GM18508 (cell line): Measurements from ENCODE around the gene ALDH3B1.
"Not testable (repeated sequence)": the region's sequence is repeated elsewhere in the genome, so short reads cannot be mapped to it uniquely, and the experiment has no call there.

Experiments
- ATAC-seq: cut with Tn5 transposase; IDR thresholded peaks from one replicate; pipeline ENCODE4 v1.9.1; 2021; ENCODE audit warnings: moderate number of reproducible peaks; ENCODE audit not compliant: insufficient read depth, unreplicated experiment

ALDH3B1 gene, protein sequence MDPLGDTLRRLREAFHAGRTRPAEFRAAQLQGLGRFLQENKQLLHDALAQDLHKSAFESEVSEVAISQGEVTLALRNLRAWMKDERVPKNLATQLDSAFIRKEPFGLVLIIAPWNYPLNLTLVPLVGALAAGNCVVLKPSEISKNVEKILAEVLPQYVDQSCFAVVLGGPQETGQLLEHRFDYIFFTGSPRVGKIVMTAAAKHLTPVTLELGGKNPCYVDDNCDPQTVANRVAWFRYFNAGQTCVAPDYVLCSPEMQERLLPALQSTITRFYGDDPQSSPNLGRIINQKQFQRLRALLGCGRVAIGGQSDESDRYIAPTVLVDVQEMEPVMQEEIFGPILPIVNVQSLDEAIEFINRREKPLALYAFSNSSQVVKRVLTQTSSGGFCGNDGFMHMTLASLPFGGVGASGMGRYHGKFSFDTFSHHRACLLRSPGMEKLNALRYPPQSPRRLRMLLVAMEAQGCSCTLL

GRCh38 chr11:68010090-68011041, at the start of gene ALDH3B1:
ALDH3B1 (plus strand) TSS chr11:68010327; CDS start chr11:68015298, 4,971 bp downstream.
- no peak for ATAC-seq

DNA sequence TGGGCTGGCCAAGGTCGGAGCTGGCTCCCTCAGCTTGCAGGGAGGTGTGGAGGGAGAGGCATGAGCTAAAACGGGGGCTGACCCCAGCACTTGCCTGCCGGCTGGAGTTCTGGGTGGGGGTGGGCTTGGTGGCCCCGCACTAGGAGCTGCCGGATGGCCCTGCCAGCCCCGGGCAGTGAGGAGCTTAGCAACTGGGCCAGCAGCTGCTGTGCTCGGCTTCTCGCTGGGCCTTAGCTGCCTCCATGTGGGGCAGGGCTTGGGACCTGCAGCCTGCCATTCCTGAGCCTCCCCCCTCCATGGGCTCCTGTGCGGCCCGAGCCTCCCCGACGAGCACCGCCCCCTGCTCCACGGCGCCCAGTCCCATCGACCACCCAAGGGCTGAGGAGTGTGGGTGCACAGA, 46.9 kb upstream of the ALDH3B1 start:
- not testable (repeated sequence) for ATAC-seq

GRCh38 chr11:67963879-67964278, 46.2 kb upstream of the ALDH3B1 start:
- ATAC-seq = not testable (repeated sequence)

- not testable (repeated sequence) for ATAC-seq
These were observed 45.4 kb upstream of the ALDH3B1 start for GRCh38 chr11:67964746-67965145.

- ATAC-seq = not testable (repeated sequence)
These were observed 44.2 kb upstream of the ALDH3B1 start for GRCh38 chr11:67965830-67966348.

GRCh38 chr11:67974746-67975145, 35.4 kb upstream of the ALDH3B1 start:
- not testable (repeated sequence) for ATAC-seq

GRCh38 chr11:67978766-67979418, 31.2 kb upstream of the ALDH3B1 start:
- ATAC-seq = not testable (repeated sequence)

DNA sequence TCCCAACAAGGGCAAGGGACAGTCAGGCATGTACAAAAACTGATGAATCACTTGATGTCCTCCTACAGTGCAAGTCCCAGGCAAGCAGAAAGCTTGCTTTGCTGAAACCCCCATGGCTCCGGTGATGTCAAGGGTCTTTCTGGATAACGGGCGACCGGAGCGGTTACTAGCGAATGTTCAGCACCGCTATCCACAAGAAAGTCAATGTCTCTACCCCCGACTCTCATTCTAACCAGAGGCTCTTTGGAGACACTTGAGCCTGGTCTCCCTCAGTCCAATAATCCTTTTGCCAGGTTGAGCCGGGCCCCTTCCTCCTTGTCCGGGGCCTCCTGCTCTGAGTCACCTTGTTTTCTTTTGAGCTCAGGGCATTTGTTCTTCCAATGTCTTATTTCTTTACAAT, 28.9 kb upstream of the ALDH3B1 start:
- ATAC-seq = not testable (repeated sequence)

- not testable (repeated sequence) for ATAC-seq
These were observed 27.8 kb upstream of the ALDH3B1 start for GRCh38 chr11:67982255-67982857.

DNA sequence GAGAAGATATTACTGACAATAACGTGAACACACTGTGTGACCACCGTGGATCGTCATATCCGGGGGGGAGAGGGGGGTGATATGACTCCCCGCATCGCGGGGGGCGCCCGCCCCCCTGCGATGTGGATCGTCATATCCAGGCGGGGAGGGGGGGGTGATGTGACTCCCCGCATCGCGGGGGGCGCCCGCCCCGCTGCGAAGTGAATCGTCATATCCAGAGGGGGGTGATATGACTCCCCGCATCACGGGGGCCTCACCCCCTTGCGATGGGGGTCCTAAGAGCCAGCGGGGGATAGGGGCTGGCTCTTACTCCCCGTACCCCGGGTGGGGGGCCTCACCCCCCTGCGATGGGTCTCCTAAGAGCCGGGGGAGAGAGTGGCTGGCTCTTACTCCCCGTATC, 26.2 kb upstream of the ALDH3B1 start:
- no peak for ATAC-seq

DNA sequence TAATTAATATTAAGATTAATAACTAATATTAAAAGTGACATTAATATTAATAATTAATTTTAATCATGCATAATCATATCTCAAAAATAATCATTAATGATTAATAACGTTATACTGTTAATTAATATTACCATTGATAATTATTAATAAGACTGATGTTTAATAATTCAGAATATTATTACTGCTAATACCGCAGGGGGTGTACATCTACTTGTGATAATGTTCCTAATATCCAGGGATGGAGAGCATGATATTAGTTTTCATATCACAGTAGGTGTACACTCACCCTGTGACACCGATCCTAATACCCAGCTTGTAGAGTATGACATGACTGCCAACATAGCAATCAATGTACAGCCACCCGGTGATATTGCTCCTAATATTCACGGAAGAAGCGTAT, 24.8 kb upstream of the ALDH3B1 start:
- not testable (repeated sequence) for ATAC-seq

DNA sequence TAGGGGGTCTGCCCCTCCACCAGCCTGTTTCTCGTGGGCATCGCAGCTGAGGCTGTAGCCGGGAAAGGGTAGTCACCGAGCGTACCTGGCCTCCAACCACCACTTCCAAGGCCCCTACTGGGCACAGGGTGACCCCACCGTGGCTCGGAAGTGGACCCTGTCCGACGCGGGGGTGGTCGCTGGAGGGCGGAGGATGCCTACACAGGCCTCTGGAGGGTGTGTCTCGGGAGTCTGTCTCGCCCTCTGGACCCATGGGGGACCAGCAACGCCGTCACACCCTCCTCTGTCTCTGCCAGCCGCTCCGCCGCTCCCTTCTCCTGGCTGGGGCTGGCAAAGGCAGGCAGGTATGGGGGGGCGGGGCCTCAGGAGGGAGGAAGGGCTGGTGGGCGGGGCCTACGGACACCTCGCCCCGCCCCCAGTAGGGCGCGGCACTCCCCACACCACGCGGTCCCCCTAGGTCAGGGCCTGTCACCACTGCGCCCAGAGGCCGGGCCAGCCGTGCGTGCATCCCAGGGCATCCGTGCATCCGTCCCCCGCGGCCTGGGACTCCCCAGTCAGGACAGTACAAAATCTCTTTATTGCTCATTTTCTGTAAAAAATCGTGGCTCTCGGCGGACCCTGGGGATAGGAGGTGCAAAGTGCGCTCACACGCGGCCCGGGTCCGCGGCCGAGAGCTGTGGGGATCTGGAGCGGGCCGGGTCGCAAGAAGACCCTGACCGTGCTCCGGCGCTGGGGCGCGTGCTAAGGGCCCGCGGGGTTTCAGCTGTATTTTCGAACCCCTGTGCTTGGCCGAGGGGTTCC, 19.4 kb upstream of the ALDH3B1 start:
- ATAC-seq = not testable (repeated sequence)

DNA sequence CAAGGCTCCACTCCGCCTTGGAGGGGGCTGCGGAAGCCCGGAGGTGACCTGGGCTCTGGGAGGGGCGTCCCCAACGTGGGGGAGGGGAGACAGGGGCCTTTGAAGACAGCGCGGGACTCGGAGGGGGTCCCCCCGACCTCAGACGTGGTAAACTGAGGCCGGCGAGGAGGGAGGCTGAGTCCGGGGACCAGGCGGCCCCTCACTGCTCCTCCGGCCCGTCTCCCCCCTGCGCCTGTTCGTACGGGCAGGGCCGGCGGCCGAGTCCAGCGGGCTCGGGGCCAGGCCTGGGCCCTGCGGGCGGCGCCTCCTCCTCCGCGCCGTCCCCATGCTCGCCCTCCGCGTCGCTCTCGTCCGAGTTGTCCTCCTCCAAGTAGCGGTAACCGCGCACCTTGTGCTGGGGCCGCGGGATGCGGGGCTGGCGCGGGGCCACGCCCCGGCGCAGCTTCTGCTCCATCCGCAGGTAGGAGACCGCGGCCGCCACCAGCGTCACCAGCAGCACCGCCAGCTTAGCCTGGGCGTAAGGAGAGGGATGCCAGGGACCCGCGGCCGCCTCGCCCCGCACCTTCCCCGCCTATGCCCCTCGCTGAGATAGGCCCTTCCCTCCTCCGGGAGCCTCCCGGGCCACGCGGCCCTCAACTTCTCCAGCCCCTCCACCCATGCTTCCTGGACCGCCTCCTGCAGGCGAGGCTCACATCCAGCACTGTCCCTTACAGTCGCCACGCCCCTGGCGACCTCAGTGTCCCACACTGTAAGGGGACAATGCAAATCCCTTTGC, 18.6 kb upstream of the ALDH3B1 start:
- not testable (repeated sequence) for ATAC-seq

DNA sequence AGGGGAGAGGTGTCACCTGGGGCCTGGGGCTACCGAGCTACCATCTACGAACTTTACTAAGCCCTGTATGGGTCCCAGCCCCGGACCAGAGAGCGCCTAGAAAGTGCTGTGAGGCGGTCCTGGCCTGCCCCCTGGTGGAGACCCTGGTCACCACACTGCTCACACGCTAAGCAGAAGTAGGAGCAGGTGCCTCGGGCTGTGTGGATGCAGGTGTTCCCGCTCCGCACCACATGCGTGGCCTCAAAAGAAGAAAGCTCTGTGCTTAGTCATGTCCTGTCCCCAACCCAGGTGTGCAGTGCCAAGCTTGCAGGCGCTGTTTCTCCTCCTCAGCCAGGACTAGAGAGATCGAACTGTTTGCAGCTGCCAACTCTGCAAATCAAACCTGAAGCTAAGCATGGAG, 16.3 kb upstream of the ALDH3B1 start:
- not testable (repeated sequence) for ATAC-seq

GRCh38 chr11:67994387-67994786, 15.7 kb upstream of the ALDH3B1 start:
- not testable (repeated sequence) for ATAC-seq

GRCh38 chr11:67995129-67995528, 15.0 kb upstream of the ALDH3B1 start:
- not testable (repeated sequence) for ATAC-seq

- ATAC-seq = not testable (repeated sequence)
These were observed 14.5 kb upstream of the ALDH3B1 start for GRCh38 chr11:67995579-67995978.

DNA sequence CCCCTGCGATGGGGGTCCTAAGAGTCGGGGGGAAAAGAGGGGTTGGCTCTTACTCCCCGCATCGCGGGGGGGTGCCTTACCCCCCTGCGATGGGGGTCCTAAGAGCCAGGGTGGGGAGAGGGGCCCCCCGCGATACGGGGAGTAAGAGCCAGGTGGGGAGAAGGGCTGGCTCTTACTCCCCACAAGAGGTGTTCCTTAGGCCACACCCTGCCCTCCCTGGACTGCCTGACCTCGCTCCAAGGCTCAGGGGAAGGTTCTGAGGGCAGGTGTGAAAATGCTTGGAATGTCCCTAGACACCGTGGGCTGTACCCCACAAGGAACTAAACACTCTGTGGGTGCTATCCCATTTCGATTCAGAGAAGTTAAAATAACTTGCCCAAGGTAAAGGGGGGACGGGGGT, 14.1 kb upstream of the ALDH3B1 start:
- ATAC-seq = no peak
